GM19397 (cell line): ENCODE data around the gene KDM1A.

ENCODE experiments used
- ATAC-seq: cut with Tn5 transposase; IDR thresholded peaks from one replicate; pipeline ENCODE4 v1.9.1; 2021; ENCODE audit warnings: mild to moderate bottlenecking, moderate library complexity; ENCODE audit not compliant: unreplicated experiment

KDM1A gene

DNA sequence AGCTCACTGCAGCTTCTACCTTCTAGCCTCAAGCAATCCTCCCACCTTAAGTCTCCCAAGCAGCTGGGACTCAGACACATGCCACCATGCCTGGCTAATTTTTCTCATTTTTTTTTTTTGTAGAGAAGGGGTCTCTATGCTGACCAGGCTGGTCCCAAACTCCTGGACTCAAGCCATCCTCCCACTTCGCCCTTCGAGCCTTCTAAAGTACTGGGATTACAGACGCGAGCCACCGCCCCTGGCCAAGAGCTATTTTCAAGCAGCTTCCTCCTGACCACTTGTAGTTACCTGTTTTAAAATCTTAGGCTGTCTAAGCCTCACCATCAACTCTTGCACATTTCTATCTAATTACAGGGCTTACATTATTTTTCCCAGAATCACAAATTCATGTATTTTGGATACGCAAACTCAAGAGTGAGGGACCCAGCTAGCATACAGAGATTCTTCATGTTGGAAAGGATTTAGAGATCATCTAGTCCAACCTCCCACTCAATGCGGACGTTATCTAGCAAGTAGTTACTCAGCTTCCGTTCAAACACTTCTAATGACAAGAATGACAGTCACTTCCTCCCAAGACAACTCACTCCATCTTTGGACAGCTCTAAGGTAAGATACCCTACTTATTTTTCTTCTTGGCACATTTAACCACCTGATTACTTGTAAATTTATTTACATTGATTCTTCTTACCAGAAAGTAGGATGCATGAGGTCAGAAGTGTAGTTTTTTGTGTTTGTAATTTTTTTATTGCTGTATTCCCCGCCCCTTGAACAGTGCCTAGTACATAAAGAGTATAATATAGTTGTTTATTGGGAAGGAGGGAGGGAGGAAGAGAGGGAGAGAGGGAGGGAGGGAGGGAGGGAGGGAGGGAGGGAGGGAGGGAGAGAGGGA, 84.0 kb downstream of the KDM1A start:
- no peak for ATAC-seq

DNA sequence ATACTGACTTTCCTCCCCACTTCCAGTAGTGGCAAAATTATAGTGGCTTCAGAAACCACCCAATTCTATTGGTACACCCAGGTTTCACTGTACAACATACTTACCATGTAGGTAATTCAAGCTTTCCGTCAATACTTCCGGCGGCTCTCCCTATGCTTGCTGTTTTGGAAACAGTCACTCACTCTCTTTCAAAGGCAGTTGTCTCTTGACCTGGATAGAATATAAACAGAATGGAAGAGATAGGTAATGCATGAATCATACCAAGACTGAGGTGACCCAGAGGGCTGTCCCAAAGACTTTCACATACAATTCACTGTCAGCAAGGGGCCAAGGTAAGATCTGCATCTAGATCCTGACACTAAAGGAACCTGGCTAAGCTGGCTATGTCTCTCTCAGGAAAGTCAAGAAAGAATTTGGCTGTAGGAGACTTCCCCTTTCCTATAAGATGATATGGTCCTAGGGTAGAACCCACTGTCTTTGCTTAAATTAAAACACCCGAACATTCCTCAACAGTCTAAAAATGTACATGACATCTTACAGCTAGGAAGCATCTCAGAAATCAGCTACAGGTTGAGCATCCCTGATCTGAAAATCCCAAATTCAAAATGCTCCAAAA, 89.8 kb downstream of the KDM1A start:
- ATAC-seq = no peak

DNA sequence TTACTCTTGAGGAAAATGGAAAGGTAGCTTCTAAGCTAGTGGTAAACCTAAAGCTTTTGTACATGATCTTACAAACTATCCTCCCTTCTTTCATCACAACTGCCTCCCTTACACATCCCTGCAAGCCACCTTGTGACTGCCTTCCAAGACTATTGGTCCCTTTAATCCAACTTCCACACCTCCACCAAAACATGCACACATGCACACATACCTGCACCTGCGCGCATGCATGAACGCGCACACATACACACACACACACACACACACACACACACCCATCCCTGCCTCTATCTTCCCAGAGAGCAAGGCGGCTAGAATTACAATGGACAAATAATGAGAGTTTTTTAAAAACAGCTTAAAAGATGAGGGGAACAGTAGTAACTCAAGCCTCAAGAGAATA, 91.1 kb downstream of the KDM1A start:
- ATAC-seq = no peak

DNA sequence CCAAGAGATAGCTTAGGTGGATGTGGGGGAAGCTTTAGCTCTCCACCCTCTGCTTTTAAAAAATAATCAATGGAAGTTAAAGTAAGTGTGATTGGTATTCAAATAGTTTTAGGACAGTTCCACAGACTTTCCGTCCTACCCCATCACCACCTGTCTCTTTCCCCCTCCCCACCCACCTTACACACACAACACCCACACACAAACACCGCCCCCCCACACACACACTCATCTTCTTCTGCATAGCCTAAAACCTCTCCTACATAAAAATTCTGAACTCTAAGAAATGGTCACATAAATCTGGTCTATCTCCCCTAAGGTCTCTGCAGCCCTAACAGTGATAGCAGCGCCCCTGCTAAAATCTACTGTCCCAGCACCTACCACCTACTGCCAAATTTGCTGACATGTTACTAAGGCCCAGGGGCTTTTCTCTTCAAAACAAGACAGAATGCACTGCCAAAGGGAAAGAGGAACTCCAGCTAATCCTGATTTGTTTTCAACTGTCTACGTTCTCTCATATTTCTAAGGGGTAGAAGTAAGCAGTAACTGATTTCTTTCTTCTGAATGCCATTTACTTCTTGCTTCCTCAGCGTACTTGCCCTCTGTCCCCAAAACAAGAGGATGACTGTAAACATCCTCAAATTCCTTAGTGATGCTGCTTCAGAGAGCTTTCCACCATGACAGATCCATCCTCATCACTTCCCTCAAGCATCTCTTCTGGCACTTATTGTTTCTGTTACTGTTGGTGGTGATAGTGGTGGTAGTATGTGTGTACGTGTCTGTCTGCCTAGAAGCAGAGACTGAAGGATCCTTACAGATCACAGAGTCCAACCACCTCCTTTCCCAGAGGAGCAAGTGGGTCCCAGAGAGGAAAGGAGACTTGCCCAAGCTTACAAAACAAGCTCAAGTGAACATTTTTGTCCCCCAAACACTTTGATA, 92.6 kb downstream of the KDM1A start:
- no peak for ATAC-seq

DNA sequence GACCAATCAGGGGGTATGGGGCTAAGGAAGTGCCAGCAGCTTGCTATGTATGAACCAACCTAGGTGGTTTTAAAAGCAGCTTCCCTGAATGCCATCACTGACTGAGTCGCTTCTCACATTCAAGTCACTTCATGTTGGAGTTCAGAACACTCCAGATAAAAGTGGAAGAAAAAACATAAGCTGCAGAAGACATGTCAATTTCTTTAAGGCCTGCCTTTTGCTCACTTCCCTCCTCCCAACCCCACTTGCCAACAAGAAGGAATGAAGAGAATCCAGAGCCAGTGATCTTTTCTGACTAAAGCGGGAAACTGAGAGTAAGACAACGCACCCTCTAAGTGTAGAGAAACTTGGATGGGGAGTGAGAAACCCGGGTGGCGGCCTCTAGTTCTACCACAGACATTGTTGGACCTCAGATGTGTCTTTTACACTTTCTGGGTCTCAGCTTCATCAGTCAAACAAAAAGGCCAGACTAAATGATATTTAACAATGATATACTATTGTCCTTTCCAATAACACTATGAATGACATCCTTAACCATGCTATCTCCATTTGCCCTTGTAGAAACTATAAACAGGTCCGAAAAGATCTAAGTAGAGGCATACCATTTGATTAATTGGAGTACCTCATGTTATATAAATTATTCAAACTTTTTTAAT, 95.3 kb downstream of the KDM1A start:
- ATAC-seq = no peak

DNA sequence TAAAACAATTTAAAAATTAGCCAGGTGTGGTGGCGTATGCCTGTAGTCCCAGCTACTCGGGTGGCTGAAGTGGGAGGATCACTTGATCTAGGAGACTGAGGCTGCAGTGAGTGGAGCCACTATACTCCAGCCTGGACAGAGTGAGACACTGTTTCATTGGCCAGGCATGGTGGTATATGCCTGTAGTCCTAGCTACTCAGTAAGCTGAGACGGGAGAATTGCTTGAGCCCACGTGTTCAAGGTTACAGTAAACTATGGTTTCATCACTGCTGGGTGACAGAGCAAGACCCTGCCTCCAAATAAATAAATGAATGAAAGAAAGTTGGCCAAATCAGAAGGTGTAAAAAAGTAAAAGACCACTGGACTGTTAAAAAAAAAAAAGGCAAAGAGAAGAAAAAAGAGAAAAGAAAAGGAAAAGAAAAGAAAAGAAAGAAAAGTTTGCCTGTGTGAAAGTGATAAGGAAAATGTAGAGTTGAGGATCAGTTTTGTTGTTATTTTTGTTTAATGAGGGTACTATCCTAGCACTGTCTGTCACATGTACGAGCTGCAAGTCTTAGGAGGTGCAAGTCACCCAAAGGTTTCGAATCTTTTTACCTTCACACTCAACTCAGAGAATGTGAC, 97.1 kb downstream of the KDM1A start:
- no peak for ATAC-seq

DNA sequence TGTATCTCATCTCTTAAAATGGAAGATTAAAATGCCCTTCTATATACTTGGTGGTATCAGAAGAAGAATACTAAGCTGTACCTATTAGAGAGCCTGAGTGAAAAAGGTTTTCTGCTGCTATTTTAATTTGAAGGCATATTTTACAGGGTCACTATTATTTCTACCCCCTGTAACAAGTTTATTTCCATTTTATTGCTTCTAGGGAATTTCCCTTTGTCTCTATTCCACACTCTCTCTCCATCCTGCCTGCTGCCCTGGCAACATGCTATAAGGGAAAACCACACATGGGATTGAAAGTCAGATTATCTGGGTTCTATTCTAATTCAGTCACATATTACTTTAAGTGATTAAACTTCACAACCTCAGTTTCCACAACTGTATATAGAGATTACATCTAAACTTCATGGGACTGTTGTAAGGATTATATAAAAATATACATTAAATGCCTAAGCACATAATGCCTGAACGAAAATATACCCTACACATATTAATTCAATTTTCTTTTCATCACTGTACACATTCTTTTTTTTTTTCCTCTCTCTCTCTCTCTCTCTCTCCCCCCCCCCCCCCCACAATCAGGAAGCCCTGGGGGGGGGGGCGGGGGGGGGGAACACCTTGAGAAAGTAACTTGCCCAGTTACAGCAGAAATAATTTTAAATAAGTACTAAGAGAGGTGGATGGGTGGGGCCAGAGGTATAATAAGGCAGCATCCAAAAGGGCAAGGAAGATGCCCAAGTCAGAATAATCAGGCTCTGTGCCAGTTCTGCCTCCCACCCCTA, 97.8 kb downstream of the KDM1A start:
- no peak for ATAC-seq

DNA sequence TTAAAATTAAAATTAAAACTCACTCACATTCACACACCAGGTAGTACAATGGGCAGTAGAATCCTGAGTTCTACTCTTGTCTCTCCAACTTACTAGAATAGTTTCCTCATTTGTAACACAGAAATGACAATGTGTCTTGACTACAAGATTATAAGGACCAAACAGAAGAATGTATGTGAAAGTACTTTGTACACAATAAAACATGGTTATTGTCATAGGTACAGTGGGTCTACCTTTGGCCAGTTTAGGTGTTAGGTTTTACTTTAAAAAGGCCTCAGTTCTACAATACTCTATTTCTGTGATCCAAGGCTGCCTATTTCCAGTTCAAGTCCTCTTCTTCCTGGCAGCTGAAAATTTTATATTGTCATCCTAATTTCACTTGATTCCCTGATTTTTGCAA, 99.1 kb downstream of the KDM1A start:
- no peak for ATAC-seq

DNA sequence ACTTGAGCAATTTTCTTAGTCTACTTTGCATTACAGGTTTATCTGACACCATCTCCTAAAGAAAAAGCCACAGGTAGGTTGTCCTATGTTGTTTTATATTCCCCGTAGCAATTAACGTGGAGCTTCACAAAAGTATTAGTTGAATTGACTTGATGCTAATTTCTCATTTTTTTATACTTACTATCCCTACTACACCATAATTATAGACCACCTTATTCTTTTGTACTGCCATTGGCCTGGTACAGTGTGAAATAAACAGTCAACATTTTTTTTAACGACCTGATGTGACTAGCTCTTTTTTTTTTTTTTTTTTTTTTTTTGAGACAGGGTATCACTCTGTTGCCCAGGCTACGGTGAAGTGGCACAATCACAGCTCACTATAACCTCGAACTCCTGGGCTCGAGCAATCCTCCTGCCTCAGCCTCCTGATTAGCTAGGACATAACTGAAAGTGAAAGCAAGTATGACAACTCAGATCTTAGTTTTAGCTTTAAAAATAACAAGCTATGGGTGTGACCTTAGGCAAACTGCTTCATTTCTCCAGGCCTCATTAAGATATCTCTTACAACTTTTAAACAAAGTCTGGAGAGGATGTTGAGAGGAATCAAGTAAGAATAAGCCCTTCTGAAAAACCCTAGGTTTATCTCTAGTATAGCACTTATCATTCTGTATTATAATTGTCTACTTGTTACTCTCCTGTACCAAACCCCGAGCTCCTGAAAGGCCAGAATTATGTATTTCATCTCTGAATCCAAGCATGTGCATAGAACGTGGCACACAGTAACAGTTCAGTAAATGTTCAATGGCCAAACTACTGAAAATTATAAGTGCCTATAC, 99.9 kb downstream of the KDM1A start:
- no peak for ATAC-seq

DNA sequence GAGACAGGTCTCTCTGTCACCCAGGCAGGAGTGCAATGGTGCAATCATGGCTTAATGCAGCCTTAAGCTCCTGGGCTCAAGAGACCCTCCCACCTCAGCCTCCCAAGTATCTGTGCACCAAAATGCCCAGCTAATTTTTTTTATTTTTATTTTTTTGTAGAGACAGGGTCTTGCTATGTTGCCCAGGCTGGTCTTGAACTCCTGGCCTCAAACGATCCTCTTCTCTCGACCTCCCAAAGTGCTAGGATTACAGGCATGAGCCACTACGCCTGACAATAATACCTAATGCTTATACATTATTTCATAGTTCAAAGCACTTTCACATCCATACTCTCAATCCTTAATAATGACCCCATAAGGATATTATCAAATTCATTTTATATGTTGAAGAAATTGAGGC, 101.1 kb downstream of the KDM1A start:
- ATAC-seq = no peak

DNA sequence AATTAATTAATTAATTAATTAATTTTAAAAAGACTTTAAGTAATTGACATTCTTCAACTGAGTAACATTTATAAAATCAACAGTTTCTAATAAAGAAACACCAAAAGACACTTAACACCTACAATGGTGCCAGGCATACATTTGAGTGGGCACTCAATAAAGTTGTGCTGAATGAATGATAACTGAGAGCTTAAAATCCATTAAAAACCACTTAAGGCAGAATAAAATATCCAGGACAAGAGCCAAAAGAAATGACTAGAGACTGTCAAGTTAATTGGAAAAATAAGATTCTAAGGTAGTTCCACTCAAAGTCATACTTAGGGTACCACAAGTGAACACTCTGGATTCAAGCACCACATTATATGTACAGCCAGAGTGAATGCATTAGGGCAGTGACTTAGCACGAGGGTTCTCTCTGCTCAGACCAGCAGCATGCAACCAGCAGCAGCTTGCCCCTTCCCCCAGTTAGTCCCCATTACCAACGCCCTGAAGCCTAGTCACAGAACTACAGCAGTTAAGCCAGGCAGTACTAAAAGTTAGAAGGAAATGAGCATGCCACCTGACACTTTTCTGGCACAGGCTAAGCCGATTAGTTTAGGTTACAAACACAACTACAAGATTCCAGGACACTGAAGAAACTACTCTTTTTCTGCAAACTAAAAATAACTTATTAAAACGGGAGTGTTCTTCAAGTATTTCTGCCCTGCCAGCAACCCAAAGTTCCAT, 102.9 kb downstream of the KDM1A start:
- ATAC-seq = no peak

DNA sequence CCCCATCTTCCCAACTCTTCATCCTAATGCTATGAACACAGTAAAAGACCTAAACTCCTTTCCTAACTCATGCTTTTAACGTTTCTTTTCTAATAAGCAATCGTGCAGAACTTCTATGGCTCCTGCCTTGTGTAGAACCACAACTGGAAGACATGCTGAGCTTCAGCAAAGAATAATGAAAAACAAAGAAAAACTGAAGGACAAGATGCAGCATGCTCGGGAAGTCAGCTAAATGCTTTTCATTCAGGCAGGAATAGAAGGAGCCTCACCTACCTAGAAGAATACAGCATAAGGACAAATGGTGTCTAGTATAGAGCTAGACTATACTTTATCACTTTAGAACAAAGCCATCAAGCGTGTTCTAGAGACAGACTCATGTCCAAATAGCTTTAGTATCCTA, 103.5 kb downstream of the KDM1A start:
- no peak for ATAC-seq

DNA sequence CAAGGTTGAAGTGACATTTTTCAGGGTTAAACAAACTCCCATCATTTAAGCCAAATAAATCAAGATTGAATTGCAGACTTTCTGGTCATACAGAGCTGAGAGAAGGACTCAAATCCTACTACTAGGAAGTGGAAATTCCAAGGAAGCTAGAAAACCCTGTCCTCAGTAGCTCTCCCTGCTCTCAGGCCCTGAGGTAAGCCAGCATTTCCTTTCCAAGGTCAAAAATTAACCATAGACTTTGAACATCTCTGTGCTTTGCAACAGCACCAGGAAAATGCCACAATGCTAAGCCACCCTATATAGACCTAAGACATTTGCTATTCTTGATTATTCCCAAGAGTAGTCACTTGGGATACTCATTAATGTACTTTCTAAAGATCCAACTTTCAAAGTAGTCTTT, 104.3 kb downstream of the KDM1A start:
- ATAC-seq = no peak

DNA sequence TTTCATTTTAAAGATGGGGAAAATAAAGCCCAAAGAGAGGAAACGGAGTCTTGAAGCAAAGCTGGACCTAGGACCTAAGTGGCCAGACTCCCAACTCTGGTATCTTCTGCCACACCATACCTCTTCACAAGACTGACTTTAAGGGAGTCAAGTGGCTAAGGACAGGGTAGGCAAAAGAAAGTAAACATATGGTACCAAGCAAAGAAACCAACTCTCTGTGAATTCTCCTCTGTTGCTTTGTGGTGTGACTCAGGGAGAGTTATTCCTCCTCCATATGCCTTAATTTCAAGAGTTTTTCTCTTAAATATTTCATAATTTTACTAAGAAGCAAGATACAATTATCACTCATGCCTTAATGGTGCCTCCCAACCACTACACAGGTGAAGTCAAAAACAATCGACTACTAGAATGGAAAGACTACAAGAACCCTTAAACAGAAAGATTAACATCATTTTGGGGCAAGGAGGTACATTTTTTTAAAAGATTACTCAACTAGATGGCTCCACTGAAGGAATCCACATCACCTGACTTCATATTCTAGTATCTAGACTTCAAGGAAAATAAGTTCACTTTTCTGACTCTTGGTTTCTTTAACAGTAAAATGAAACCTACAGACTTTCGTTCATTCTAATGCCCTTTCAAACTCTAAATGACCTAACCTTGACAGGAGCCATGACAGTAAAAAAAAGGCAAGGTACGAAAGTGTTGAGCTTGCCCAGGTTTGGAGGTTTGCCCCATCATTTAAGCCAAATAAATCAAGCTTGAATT, 105.2 kb downstream of the KDM1A start:
- no peak for ATAC-seq

DNA sequence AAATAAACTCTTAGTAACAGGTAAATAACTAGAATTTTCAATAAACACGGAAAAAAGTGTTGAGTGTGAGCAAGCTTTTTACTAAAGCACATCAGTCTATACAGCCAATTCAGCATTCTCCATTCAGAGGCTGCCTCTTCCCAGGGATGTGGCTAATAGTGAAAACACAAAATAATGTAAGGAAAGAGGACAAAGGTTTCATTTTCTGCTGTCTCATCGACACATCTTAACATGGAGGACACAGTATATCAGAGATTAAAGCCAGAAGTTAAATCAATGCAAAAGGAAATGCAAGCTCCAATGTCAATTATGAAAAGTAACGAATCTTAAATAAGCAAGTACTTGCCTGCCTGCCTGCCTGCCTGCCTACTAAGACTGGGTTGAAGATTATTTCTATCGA, 106.2 kb downstream of the KDM1A start:
- ATAC-seq = no peak

DNA sequence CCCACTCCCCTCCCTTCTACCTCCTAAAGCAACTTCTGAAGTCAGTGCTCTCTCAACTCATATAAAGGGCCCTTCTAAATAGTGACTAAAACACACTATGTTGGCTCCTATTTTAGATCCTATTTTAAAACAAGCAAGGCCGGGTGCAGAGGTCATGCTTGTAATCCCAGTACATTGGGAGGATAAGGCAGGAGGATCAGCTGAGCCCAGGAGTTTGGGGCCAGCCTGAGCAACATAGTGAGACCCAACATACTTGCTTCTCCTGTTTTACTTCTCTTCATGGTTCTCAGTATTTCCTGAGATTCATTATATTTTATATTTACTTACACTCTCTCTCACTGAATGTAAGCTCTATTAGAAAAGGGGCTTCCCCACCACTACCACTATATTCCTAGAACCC, 106.9 kb downstream of the KDM1A start:
- no peak for ATAC-seq

DNA sequence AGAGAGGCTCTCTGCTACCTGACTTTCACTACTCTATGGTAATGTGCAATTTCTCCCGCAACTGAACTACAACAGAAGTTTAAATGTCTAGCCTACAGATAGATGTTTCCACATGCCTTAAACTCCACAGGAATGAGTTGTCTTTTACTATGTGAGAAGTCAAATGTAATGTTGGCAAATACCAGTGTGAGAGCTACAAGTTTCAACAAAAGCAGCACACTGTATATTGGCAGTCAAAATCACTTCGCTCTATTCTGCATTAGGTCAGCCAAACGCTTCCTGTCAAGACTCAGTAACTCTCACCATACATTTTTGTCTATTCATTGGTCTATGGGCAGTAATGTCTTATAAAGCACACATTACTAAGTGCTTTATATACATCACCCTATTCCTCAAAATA, 107.5 kb downstream of the KDM1A start:
- ATAC-seq = no peak
